Measurements from ENCODE around the gene GABBR2.

The GABBR2 gene

DNA sequence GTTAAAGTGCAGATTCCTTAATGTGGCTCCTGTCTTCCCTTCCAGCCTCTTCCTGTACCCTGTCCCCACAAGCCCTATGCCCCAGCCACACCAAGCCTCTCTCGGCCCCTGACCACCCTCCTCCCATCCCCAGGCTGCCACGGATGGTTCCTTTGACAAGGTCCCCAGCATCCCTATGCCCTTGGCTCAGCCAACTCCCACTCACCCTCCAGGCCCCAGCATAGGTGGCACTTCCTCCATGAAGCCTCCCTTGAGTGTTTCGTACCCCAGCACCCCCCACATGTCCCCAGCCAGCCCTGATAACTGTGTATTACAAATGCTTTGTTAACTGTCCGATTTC lies 337.8 kb downstream of the GABBR2 start:
- no peak for DNase-seq (ENCODE audit: low read depth in 3 of 3)

- DNase-seq (ENCODE audit: low read depth in 3 of 3) = no peak
These were observed 338.3 kb downstream of the GABBR2 start for GRCh38 chr9:98370300-98370975.

- DNase-seq (ENCODE audit: low read depth in 3 of 3) = no peak
These were observed 338.8 kb downstream of the GABBR2 start for GRCh38 chr9:98369896-98370295.

- DNase-seq (ENCODE audit: low read depth in 3 of 3) = no peak
These were observed 339.3 kb downstream of the GABBR2 start for GRCh38 chr9:98369471-98369870.

GRCh38 chr9:98369066-98369425 lies 339.7 kb downstream of the GABBR2 start:
- DNase-seq (ENCODE audit: low read depth in 3 of 3) = no peak

DNA sequence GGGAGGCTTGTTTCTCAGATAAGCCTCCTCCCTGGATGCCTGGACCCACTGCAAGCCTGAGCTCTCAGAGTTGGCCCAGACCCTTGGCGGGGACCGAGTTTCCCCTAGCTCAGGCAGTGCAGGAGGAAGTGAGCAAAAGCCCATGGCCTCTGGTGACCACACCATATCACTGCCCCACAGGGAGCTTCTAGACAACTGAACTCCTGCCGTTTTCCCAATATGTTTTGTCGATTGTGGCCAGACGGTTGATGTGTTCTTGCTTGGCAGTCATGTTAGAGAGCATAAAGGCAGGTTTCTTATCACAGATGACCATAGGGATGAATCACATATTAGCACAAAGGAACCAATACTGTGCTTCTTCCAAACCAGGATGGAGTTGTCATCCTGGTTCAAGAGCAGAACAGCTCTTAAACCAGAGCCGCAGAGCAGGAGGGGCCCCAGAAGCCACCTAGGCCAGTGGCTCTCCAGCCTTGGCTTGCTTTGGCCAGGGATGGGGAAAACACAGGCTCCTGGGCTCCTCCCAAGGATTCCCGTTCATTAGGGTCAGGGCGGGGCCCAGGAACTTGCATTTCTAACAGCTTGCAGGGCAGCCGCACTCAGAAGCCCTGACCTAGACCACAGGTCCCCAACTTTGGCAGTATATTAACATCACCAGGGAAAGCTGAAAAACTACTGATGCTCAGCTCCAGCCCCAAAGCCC lies 340.2 kb downstream of the GABBR2 start:
- DNase-seq (ENCODE audit: low read depth in 3 of 3) = no peak

DNA sequence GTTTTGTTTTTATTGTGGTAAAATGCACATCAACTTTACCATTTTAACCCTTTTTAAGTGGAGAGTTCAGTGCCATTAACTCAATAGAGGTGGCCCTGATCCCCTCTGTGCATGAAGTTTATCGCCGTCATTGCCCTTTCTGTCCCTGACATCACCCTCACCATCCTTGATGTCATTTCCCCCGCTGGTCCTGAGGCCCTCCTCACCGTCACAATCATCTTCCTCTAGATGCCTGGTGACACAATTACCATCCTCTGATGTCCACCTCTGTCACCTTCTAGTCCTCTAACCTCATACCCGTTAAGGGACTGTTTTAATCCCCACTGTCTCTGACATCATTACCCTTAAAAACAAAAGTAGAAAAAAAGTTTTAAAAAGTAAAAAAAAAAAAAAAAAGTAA lies 340.8 kb downstream of the GABBR2 start:
- no peak for DNase-seq (ENCODE audit: low read depth in 3 of 3)

DNA sequence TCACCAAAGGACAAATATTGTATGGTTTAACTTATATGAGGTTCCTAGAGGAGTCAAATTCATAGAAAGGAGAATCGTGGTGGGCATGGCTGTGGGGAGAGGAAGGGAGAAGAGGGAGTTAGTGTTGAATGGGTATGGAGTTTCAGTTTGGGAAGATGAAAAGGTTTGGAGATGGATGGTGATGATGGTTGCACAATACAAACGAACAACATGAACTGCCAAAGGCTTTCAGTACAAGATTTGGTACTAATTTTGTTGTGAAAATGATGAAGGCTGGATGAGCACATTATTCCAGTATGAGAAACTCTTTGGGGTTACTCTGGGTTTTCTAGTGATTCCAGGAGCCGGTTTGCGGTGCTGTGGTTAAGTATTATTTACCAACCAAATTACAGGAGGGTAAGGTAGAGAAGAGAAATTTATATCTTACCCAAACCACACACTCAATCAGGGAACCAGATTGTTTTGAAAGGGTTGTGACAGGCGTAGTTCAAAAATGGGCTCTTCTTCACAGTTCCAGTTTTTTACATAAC lies 341.3 kb downstream of the GABBR2 start:
- DNase-seq (ENCODE audit: low read depth in 3 of 3) = no peak

GRCh38 chr9:98365781-98366180 lies 343.0 kb downstream of the GABBR2 start:
- no peak for DNase-seq (ENCODE audit: low read depth in 3 of 3)

DNA sequence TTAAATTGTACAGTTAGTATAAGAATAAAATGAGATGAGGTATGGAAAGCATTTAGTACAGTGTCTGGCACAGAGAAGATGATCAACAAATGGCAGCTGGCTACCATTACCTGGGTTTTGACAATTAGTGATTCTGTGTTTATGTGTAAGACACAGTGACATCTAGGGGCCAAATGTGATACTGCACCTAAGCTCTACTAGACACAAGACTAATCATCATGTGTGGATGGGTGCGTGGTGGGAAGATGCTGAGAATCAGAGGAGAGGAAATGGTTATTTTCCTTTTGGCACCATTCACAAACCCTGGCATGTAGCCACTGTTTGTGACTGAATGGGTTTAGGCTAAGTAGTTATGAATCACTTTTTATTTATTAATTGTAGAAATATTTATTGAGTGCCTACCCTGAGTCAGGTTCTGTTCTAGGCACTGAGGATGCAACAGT lies 343.5 kb downstream of the GABBR2 start:
- DNase-seq (ENCODE audit: low read depth in 3 of 3) = no peak

DNA sequence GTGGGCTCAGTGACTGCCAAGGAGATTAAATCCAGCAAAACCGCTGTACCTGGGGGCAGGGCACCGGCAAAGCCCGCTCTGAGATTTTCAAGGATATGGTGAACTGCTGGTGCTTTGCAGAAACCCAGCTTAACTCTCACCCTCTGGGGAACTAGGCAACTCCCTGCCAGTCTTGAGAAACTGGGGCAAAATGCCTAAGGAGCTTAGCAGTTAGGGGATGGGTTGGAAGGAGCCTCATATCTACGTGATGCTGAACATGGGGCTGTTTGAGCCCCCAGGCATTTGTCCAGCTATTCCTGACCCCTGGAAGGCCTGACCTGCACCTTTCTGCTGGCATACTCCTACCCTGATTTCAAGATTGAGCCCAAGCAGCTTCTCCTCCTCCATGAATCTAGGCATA lies 344.6 kb downstream of the GABBR2 start:
- DNase-seq (ENCODE audit: low read depth in 3 of 3) = no peak

- DNase-seq (ENCODE audit: low read depth in 3 of 3) = no peak
These were observed 345.1 kb downstream of the GABBR2 start for GRCh38 chr9:98363644-98364043.

- DNase-seq (ENCODE audit: low read depth in 3 of 3) = no peak
These were observed 346.0 kb downstream of the GABBR2 start for GRCh38 chr9:98362624-98363252.

DNA sequence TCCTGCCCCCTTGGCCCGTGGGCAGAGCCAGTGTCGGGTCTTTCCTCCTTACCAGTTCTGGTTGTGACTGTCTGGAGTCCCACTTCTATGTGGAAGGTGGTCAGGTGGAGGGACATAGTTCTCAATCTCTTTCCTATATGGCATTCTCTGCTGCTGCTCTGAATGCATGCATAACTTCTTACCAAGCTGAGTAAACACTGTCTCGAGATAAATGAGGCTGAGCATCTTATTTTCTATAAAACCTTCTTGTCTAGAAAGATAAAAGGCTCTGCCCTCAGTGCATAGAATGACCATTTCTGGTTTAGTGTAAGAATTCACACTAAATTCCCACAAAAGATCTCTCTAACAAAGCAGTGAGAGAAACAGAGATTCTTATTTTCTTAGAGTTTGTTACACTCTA lies 347.1 kb downstream of the GABBR2 start:
- no peak for DNase-seq (ENCODE audit: low read depth in 3 of 3)

DNA sequence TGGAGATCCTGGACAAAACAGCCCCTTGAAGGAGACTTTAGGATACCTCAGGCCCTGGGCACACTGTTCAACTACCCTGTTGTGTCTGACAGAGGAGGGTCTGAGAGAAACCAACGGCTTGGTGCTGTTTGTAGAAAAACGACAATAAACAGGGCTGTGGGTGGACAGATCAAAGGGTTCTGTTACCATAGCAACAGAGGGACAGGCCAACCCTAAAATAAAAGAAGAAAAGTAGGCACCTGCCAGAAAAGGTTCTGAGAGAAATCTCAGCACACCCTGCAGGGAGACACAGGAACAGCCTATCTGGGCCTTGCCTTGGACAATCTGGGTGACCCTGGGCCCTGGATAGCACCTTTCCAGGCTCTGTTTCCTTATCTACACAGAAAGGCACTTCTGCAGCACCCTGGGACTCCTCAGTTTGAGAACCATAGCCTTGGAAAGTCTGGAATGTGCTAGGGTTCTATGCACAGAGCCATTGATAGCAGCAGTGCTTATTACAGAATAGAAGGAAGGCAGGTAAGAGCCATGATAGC lies 348.5 kb downstream of the GABBR2 start:
- DNase-seq (ENCODE audit: low read depth in 3 of 3) = no peak

DNA sequence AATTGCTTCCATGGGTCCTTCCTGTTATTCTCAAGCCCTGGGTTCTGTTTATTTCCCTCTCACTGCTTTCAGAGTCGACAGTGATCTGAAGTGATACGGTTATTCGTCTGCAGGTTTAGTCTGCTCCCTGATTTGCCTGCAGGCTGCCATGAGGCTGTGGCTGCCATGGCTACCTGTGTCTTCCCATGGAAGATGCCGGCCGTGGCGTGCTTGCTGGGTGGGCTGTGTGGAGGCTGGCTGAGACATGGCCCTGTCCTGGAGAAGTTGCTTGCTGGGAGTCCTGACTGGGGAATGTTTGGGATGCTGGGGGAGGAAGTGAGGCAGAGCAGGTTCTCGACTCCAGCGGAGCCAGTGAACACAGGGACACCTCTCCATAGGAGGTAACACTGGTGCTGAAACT lies 349.2 kb downstream of the GABBR2 start:
- DNase-seq (ENCODE audit: low read depth in 3 of 3) = no peak

DNA sequence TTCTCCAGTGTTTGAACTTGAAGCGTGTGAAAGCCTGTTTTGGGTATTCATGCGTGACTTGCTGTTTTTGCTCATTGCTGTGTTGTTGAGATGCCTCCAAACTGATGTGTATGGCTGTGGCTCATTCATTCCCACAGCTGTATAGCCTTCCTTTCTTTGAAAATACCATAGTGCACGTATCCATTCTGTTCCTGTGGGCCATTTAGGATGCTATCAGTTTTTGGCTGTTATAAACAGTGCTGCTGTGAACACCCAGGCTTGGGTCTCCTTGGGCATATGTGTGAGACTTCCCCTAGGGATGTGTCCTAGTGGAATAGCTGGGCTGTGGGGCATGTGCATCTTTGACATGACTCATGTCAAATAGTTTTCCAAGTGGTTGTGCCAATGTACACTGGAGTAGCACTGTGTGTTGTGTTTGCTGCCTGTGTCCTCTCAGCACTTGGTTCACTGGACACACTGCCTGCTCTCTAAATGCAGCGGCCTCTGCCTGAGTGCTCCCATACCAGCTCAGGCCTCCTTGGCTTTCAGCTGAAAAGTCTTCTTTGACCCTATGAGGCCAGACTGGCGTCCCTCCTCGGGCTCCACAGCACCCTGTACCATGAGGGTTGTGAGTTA lies 350.7 kb downstream of the GABBR2 start:
- no peak for DNase-seq (ENCODE audit: low read depth in 3 of 3)

DNA sequence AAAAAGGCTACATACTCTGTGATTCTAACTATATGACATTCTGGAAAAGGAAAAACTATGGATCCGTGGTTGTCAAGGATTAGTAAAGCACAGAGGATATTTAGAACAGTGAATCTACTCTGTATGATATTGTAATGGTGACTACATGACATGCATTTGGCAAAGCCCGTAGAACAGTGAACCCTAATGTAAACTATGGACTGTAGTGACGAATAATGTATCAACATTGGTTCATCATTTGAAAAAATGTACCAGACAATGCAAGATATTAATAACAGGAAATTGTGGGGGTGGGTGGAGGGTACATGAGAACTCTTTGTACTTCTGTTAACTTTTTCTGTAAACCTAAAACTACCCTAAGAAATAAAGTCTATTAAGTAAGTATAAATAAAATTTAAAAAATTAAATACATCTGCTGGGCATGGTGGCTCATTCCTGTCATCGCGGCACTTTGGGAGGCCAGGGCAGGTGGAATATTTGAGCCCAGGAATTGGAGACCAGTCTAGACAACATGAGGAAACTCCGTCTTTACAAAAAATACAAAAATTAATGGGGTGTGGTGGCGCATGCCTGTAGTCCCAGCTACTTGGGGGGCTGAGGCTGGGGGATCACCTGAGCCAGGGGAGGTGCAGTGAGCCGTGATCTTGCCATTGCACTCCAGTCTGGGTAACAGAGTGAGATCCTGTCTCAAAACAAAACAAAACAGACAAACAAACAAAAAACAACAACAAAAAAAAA lies 351.6 kb downstream of the GABBR2 start:
- DNase-seq (ENCODE audit: low read depth in 3 of 3) = no peak

- DNase-seq (ENCODE audit: low read depth in 3 of 3) = no peak
These were observed 352.4 kb downstream of the GABBR2 start for GRCh38 chr9:98356326-98356725.

GRCh38 chr9:98351370-98351769 lies 357.4 kb downstream of the GABBR2 start:
- no peak for DNase-seq (ENCODE audit: low read depth in 3 of 3)

DNA sequence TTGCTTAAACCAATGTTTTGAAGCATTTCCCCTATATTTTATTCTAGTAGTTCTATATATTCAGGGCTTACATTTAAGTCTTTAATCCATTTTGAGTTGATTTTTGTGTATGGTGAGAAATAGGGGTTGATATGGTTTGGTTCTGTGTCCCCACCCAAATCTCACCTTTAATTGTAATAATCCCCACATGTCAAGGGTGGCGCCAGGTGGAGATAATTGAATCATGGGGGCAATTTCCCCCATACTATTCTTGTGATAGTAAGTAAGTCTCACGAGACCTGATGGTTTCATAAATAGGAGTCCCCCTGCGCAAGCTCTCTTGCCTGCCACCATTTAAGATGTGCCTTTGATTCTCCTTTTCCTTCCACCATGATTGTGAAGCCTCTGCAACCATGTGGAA lies 361.1 kb downstream of the GABBR2 start:
- no peak for DNase-seq (ENCODE audit: low read depth in 3 of 3)

- no peak for DNase-seq (ENCODE audit: low read depth in 3 of 3)
These were observed 363.7 kb downstream of the GABBR2 start for GRCh38 chr9:98345011-98345410.
